Measurements from ENCODE around the gene FAM72C. TPM values are rescaled to one million over a fixed set of nuclear protein-coding genes. Genes with fewer than 3 reads are reported as not detected.
"Not testable (repeated sequence)": the region's sequence is repeated elsewhere in the genome, so short reads cannot be mapped to it uniquely, and the experiment has no call there.

Gene FAM72C
- total and polyA plus RNA-seq, 2 of the 8 experiments (the other 6 are each of a cell fraction or from before 2014, with no cell fraction given), result 1.9 to 6.3 TPM

DNA sequence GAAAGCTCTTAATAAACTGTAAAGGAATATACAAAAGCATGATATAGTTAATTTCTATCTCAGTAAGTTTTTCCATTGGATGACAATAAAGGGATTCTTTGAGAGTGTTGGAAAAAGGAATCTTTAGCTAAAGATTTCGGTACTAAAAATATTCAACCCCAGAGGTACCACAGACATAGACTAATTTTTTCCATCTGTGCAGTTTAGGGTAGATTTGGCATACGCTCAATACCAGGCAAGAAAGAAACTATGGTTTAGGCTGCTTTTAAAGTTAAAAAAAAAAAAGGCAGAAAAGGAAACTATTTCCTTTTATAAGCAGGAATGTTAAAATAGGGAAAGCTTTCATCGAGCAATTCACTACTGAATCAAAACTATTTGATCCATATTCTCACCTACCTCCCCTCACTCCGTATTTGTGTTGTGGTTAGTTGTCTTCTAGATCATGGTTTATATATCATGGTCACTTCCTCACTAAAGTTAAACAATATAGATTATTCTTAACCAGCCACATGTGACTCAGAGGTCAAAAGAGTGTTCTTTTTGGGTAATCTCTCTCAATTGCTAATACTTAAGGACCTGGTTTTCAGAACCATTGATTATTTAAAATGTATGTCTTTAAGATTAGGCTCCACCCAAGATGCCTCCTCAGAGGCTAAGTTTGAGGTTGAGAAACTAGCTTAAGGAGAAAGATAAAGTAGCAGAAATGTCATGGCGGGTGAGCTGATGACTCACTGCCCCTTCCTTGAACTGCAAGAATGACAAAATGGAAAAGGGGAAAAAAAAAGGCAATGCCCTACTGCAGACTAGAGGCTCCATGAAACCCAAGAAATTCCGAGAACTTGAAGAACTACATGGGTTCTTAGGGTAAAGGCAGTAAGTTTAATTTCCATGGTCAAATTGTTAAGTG, 20.0 kb downstream of the FAM72C start:
- H3K4me3 ChIP-seq (ENCODE audit: extremely low read depth in 1 of 4, insufficient read depth in 2 of 4, low read depth in 3 of 4, low read length in 4 of 4); H4K5ac ChIP-seq (ENCODE audit: insufficient read length, low read depth, low read length); H2BK120ac ChIP-seq (replicated peaks; ENCODE audit: low read depth, low read length); H4K8ac ChIP-seq (ENCODE audit: extremely low read depth, insufficient read depth, low read length); H2BK12ac ChIP-seq (ENCODE audit: low read depth, low read length); H2BK5ac ChIP-seq (ENCODE audit: low read depth, low read length); H2AK5ac ChIP-seq (ENCODE audit: low read depth, low read length); FAIRE-seq; H2BK15ac ChIP-seq (ENCODE audit: low read length); H3K4ac ChIP-seq (replicated peaks; ENCODE audit: insufficient read length, low read depth, low read length); H3K4me2 ChIP-seq (ENCODE audit: insufficient read depth in 1 of 2, low read depth in 2 of 2, low read length in 2 of 2); H3K23me2 ChIP-seq (ENCODE audit: low read depth, low read length); H4K20me1 ChIP-seq (replicated peaks in 1 of 2; ENCODE audit: control insufficient read depth in 1 of 2, insufficient read depth in 2 of 2, low read length in 2 of 2); H3K4me1 ChIP-seq (replicated peaks in 1 of 4; ENCODE audit: control insufficient read depth in 3 of 4, insufficient read depth in 4 of 4, low read length in 3 of 4); H2AFZ ChIP-seq (ENCODE audit: low read length); H3K27me3 ChIP-seq (replicated peaks in 1 of 4; ENCODE audit: control insufficient read depth in 3 of 4, extremely low read depth in 1 of 4, insufficient read depth in 3 of 4, low read length in 3 of 4); H3K18ac ChIP-seq (ENCODE audit: extremely low read depth, low read length); DNase-seq (ENCODE audit: low read depth in 1 of 2, low spot score in 2 of 2); H2BK20ac ChIP-seq (ENCODE audit: low read length); H3K14ac ChIP-seq (ENCODE audit: insufficient read length); H3K9me3 ChIP-seq (ENCODE audit: insufficient read depth in 2 of 2, low read depth in 1 of 2, low read length in 1 of 2); H3K56ac ChIP-seq (replicated peaks; ENCODE audit: insufficient read length, low read depth, low read length); H3K79me2 ChIP-seq (ENCODE audit: control insufficient read depth in 1 of 2, insufficient read depth in 2 of 2, low read length in 2 of 2); H3K36me3 ChIP-seq (ENCODE audit: control insufficient read depth in 2 of 4, insufficient read depth in 4 of 4, low read length in 3 of 4); H3K23ac ChIP-seq (ENCODE audit: insufficient read length); H4K91ac ChIP-seq (replicated peaks; ENCODE audit: insufficient read length, low read length); H3K79me1 ChIP-seq (ENCODE audit: low read depth, low read length); H3K27ac ChIP-seq (ENCODE audit: low read depth, low read length); POLR2A ChIA-PET (ENCODE audit: partially characterized antibody); CTCF ChIA-PET (ENCODE audit: partially characterized antibody); H3K9ac ChIP-seq (replicated peaks in 1 of 4; ENCODE audit: extremely low read depth in 1 of 4, low read depth in 3 of 4, low read length in 3 of 4): not testable (repeated sequence)
- WGBS, 2 experiments (ENCODE audit: extremely low coverage in 1 of 2, insufficient coverage in 1 of 2, insufficient read length in 1 of 2, insufficient replicate concordance in 2 of 2, low coverage in 1 of 2, low lambda C conversion rate in 2 of 2, missing lambda C conversion rate in 1 of 2), result no CpG with 5 or more reads among the region's 6 CpGs

DNA sequence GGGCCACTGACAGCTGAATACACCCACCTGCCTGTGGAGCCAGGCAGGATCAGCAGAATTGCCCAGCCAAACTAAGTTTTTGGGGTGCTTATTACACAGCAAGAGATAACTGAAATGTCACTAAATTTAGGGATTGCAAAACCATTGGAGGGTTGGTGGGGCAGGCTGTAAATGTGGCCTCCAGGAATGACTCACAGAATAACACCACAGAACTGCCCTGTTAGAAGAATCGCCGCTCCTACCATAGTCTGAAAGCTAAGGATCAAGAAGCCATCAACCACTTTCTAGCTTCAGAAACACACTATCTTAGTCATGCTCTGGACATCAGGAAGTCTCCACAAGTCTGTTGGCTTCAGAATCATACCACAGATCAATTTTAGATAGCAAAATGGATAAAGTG, 24.0 kb downstream of the FAM72C start:
- H4K91ac ChIP-seq (replicated peaks; ENCODE audit: insufficient read length, low read length); POLR2A ChIA-PET (ENCODE audit: partially characterized antibody); H3K9me3 ChIP-seq (ENCODE audit: insufficient read depth in 2 of 2, low read depth in 1 of 2, low read length in 1 of 2); H3K23ac ChIP-seq (ENCODE audit: insufficient read length); H3K4me1 ChIP-seq (replicated peaks in 1 of 4; ENCODE audit: control insufficient read depth in 3 of 4, insufficient read depth in 4 of 4, low read length in 3 of 4); H4K8ac ChIP-seq (ENCODE audit: extremely low read depth, insufficient read depth, low read length); H3K36me3 ChIP-seq (ENCODE audit: control insufficient read depth in 2 of 4, insufficient read depth in 4 of 4, low read length in 3 of 4); CTCF ChIA-PET (ENCODE audit: partially characterized antibody); H3K14ac ChIP-seq (ENCODE audit: insufficient read length); FAIRE-seq; H3K56ac ChIP-seq (replicated peaks; ENCODE audit: insufficient read length, low read depth, low read length); H3K4me3 ChIP-seq (ENCODE audit: extremely low read depth in 1 of 4, insufficient read depth in 2 of 4, low read depth in 3 of 4, low read length in 4 of 4); H2BK5ac ChIP-seq (ENCODE audit: low read depth, low read length); DNase-seq (ENCODE audit: low read depth in 1 of 2, low spot score in 2 of 2); H3K4me2 ChIP-seq (ENCODE audit: insufficient read depth in 1 of 2, low read depth in 2 of 2, low read length in 2 of 2); H3K4ac ChIP-seq (replicated peaks; ENCODE audit: insufficient read length, low read depth, low read length); H2BK12ac ChIP-seq (ENCODE audit: low read depth, low read length); H3K18ac ChIP-seq (ENCODE audit: extremely low read depth, low read length); H2AFZ ChIP-seq (ENCODE audit: low read length); H3K23me2 ChIP-seq (ENCODE audit: low read depth, low read length); H3K79me1 ChIP-seq (ENCODE audit: low read depth, low read length); H3K27me3 ChIP-seq (replicated peaks in 1 of 4; ENCODE audit: control insufficient read depth in 3 of 4, extremely low read depth in 1 of 4, insufficient read depth in 3 of 4, low read length in 3 of 4); H2BK20ac ChIP-seq (ENCODE audit: low read length); H4K5ac ChIP-seq (ENCODE audit: insufficient read length, low read depth, low read length); H4K20me1 ChIP-seq (replicated peaks in 1 of 2; ENCODE audit: control insufficient read depth in 1 of 2, insufficient read depth in 2 of 2, low read length in 2 of 2); H3K27ac ChIP-seq (ENCODE audit: low read depth, low read length); H2BK120ac ChIP-seq (replicated peaks; ENCODE audit: low read depth, low read length); H2BK15ac ChIP-seq (ENCODE audit: low read length); H2AK5ac ChIP-seq (ENCODE audit: low read depth, low read length); H3K9ac ChIP-seq (replicated peaks in 1 of 4; ENCODE audit: extremely low read depth in 1 of 4, low read depth in 3 of 4, low read length in 3 of 4); H3K79me2 ChIP-seq (ENCODE audit: control insufficient read depth in 1 of 2, insufficient read depth in 2 of 2, low read length in 2 of 2): not testable (repeated sequence)
- no CpG with 5 or more reads among the region's 2 CpGs for WGBS, 2 experiments (ENCODE audit: extremely low coverage in 1 of 2, insufficient coverage in 1 of 2, insufficient read length in 1 of 2, insufficient replicate concordance in 2 of 2, low coverage in 1 of 2, low lambda C conversion rate in 2 of 2, missing lambda C conversion rate in 1 of 2)
